Heart left ventricle (tissue), 13 donors: ENCODE results near the gene AR.

Experiments
- CTCF ChIP-seq, 12 donors: fragments of 200-600 bp; sonication (generic) in 4 of 12; IDR thresholded peaks; one replicate each; pipeline versions ENCODE4 v1.5.0 to v1.8.0; 2018 to 2022; ENCODE audit warnings: antibody characterized with exemption in 12 of 12, mild to moderate bottlenecking in 5 of 12
- POLR2A ChIP-seq, 2 donors: fragments of 450-650 bp; IDR thresholded peaks; one replicate each; pipeline ENCODE4 v1.6.1; 2017; ENCODE audit warnings: antibody characterized with exemption in 2 of 2, mild to moderate bottlenecking in 2 of 2, moderate library complexity in 2 of 2
- donor health status: ischemic (EF 13 %, LVEDD 7.1; RV severe dilation, severe dysfunction).
- donor health status: DM: no; HTN: yes; CAD: no.
- donor health status: DM: no; HTN: no; CAD: no.
- donor health status: ischemic (EF 25% LVEDD 6.9; RV normal size, moderate dysfunction).
- donor health status: ischemic (EF 25% LVEDD 5.7; RV mildly dilated, moderate dysfunction).
- donor health status: ischemic (EF 35%, LVEDD 5.7; RV mildly dilated, moderate dysfunction).
- donor health status: nonischemic (EF 11% LVEDD 7.7; RV severe dilation, severe dysfunction).
- donor health status: DM: yes; HTN: yes; CAD: no.
- donor health status: PGD.
- donor health status: ischemic (EF 29% LVEDD 5.4; RV normal size, mild dysfunction).
- donor health status: nonischemic (EF 23%, LVEDD 6.1; RV moderate dilation, normal function).

DNA sequence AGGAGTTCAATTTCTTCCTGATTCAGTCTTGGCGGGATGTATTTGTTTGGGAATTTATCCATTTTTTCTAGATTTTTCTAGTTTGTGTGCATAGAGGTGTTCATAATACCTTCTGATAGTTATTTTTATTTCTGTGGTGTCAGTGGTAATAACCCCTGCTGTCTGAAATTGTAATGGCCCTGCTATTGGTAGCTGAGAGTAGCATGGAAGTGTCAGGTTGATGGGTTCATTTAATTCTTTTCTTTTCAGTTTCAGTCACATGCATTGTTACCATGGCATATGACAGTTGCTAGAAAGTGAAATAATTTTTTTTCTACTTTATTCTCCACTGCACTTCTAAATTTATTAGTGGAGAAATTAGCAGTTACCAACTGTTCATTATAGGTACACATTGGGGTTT, 20.7 kb downstream of the AR start:
- no peak for TF ChIP-seq CTCF (IDR thresholded peaks at IDR 0.05)
- no peak for TF ChIP-seq POLR2A (IDR thresholded peaks at IDR 0.05)
